GM18505 (cell line): Measurements from ENCODE around the gene ZBED1.

Experiments
- ATAC-seq: cut with Tn5 transposase; IDR thresholded peaks from one replicate; pipeline ENCODE4 v1.9.1; 2021; ENCODE audit not compliant: unreplicated experiment
- POLR2A ChIP-seq: IDR thresholded peaks from 4 replicates; pipeline ENCODE4 v1.6.1; 2011; ENCODE audit warnings: borderline replicate concordance; ENCODE audit not compliant: insufficient read depth, insufficient read length; ENCODE audit errors: extremely low read depth

Gene ZBED1

DNA sequence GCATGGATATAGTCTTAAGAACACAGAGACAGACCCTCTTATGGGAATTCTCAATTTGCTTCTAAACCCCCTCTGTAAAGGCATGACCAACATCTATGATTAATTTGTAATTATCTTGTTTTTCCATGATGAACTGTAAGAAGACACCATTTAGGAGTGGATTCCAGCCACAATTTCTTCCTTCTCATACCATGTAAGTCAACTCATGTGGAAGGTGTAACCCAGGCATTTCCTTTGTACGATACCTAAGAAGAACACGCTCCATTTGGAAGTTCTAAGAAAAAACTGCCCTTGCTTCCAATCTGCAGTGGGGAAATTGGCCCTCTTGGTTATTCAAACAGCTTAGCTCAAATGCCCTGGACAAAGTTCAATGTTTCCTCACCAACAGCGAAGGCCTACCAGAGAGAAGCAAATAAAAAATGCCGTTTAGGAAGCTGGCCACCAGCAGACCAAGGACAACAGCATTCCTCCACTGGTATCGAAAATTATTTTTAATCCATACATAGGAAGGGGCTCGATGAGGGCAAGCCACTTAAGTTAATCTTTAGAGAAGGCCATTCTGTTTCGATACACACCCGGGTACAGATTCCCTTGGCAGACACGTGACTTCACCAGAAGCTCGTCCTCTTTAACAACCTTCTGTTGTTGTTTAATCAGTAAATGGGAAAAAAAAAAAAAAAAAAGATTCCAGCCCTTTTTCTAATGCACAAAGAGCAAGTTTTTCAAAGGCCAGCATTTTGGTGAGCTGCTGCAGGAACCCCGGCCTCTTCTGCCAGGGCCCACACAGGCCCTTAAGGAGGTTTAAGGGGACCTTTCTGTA is 2.6 kb downstream of the ZBED1 start:
- TF ChIP-seq POLR2A = no peak
- no peak for ATAC-seq

DNA sequence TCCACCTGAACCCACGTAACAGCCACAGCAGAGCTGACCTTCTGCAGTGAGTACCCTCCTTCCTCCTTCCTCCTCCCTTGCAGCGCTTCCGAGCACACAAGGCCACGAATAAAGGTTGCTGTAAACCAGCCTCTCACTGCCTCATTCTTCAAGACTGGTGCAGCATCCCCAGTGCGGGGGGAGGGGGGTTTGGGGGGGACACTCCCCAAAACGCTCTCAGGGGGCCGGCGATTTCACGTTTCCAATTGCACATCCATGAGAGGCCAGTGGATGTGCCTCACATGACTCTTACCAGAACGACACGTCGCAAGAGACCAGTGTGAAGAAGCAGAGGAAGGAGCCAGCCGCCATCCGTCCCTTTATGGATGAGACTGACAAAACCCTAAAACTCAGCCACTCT is 5.2 kb downstream of the ZBED1 start:
- ATAC-seq = no peak
- TF ChIP-seq POLR2A = no peak

DNA sequence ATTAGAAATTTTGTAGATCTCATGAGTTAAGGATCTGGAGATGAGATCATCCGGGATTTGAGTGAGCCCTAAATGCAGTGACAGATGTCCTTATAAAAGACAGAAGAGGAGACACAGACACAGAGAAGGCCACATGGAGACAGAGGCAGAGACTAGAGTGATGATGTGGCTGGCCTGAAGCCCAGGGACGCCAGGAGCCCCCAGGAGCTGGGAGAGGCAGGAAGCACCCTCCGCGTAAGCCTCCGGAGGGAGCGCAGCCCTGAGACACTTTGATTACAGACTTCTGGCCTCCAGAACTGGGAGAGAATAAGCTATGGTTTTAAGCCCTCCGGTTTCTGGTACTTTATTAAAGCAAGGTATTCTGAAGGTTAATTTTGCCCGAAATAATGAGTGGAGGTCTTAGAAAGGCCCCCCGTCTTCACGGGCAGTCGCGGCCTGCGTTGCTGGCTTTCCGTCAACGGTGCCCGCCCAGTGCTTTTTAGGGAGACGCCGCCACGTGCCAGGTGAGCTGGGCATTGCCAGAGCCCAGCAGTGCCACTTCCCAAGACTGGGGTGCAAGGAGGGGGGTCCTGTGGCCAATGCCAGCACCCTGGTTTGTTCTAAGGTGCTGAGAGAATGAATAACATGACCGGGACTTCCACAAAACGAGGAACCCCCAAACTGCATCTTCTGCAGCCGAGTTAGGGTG is 8.1 kb downstream of the ZBED1 start:
- ATAC-seq = no peak
- no peak for TF ChIP-seq POLR2A

DNA sequence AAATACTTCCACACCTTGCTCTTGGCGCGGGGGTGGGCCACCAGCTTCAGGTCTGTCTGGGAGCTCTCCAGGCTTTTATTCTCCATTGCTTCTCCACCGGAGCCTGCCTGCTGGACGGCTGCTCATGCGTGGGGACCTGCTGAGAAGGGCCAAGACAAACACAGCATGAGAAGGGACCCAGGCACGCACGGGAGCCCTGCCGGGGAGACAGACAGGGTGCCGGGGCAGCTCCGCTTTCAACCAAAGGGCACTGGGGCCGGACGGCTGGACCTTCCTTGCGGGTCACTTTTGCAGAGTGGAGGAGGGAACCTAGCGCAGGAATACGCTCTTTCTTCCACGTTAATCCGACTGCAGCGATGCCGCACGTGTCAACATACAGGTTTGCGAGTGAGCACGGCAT is 10.1 kb downstream of the ZBED1 start:
- TF ChIP-seq POLR2A = no peak
- ATAC-seq = no peak

DNA sequence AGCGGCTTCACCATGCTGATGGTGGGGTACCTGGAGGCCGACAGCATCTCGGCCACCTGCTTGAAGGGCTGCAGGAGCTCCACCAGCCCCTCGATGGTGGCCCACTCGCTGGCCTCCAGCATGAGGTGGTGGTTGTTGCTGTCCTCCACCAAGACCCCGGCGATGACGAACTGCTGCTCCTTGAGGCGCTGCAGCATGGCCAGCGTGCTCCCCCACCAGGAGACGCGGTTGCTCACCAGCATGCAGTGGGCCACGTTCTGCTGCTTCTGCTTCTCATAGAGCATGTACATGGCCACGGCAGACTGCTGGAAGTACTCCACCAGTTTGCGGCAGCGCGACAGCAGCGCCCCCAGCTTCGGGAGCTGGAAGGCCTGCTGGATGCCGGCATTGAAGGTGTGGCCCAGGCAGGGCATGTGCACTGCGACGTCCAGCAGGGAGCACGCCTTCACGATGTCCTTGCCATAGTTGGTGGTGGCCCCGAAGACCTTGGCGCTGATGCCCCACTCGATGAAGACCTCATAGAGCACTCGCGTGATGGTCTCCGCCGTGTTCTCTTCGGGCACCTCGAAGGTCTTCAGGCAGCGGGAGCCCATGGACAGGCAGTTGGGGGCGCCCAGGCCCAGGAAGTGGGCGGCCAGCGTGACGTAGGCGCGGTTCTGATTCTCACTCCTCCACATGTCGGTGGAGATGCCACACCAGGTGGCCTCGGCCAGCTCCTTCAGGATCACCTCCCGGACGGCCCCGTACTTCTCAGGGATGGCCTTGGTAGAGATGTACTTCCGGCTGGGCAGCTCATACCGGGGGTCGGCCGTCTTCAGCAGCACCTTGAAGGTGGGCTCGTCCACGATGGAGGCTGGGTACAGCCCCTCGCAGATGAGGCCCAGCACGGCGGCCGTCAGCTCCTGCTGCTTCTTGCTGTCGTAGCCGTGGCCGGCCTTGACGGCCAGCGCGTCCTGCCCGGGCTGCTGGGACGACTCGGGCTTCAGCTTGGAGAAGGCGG is 11.0 kb downstream of the ZBED1 start:
- TF ChIP-seq POLR2A = no peak
- no peak for ATAC-seq

DNA sequence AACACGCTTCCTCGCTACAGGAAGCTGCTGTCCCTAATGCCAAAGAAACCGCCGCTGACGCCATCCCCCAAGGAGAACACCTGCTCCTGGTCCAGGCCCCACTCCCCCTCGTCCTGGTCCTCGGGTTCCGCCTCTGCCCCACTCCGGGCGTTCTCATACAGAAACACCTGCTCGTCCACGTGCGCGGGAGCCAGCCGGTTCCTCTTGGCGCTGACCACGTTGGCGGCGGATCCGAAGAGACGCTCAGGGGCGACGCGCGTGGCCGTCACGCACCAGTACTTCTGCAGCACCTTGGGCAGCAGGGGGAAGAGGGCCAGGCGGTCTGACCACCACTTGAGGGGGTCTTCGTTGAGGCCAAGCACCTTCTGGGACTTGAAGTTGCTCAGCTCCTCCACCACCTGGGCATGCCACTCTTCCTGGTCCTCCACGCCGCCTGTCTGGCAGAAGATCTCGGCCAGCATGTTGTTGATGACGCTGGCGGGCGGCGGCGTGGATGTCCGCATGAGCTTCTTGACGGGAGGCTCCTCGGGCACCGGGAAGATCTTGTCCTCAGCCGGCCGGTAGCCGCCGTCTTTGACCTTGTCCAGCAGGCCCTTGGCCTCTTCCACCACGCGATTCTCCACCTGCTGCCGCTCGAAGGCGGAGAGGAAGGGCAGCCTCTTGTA is 12.0 kb downstream of the ZBED1 start:
- ATAC-seq = no peak

DNA sequence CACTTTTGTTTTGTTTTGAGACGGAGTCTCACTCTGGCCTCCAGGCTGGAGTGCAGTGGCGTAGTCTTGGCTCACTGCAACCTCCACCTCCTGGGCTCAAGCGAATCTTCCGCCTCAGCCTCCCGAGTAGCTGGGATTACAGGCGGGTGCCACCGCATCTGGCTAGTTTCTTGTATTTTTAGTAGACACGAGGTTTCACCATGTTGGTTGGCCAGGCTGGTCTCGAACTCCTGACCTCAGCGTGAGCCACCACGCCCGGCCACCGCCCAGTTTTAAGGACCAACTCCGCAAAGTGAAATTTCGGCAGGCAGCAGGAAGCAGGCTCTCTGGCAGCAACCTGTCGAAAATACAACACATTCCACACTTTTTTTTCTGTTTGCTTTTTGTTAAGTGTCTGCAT is 13.4 kb downstream of the ZBED1 start:
- no peak for ATAC-seq
- TF ChIP-seq POLR2A = no peak

More for the DNA sequence above, 12.0 kb downstream of the ZBED1 start:
- no peak for TF ChIP-seq POLR2A

DNA sequence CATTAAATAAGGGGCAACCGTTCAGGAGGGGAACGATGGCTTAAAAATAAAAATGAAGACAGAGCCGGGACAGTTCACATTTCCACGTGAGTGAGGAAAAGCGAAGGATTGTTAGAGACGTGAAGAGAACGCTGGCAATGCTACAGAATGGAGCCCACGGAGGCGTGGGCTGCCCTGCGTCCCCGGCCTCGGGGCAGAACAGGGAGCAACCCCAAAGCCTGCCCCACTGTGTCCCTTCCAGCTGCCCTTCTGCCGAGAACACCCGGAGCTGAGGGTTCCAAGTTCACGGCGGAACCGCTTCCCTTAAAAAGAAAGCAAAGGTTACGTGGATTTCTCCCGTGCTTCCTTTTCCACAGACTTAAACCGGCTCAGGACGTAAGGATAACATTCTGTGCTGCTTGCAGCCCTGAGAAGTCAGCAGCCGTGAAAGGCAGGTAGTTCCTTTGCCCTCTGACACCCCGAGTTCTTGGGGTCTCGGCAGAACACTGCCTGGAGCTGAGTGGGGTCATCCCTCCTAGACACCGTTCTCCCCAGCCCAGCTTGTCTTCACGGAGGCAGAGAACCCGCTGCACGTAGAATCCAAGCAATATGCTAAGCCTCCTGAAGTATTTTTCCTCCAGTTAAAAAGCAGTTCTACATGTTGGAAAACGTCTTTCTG is 14.2 kb downstream of the ZBED1 start:
- no peak for TF ChIP-seq POLR2A
- no peak for ATAC-seq

DNA sequence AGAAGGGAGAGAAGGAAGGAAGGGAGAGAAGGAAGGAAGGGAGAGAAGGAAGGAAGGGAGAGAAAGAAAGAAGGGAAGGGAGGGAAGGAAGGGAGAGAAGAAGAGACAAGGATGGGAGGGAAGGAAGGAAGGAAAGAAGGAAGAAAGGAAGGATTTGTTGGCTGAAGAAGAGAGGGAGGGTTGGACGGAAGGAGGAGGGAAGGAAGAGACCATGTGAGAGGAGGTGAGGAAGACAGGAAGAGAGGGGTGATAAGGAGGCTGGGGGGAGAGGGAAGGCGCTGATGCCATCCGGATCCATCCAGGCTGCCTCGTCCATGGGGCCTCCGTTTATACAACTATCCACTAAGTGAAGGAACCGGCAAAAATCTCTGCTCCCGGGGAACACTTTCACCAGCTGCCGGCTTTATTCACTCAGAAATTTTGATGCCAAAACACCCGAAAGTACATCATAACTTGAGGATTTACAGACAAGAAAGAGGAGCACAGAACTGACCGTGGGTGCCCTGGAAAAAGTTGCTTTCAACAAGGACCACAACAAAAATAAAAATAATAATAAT is 14.9 kb downstream of the ZBED1 start:
- TF ChIP-seq POLR2A = no peak

DNA sequence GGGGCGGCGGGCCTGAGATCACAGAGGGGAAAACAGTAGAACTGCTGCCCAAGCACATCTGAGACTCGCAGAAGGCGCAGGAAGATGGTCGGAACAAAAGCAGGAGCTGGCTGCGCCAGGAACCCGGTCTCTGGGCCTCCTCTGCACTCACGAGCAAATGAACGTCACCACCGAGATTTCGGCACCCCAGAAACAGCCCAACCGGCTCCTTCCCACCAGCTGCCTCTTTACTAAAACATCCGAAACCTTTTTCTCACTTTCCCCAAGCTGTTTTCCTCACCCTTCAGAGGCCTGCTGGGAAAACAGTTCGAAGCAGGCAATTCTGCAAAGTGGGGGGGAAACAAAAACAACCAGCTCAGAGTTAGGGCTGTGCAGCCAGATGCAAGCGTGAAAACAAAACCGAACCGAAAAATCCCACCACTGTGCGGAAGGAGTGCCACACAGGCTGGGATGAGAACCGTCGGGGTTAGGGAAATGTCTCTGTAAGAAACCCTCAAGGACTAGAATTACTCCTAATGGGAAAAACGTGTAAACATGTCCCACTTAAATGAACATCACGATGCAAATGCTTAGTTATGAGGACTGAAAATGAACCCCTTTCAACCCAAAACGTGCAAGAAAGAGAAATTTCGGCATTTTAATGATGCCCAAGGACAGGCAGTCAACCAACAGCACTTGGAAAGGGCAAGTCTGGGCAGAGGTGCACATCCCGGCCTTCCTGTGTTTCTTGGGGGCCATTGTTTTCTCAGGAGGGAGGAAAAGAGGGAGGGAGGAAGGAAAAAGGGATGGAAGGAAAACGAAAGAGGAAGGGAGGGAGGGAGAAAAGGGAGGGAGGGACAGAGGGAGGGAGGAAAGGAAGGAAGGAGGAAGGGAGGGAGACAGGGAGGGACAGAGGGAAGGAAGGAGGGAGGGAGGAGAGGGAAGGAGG is 15.8 kb downstream of the ZBED1 start:
- TF ChIP-seq POLR2A = no peak
- ATAC-seq = no peak

More for the DNA sequence above, 14.9 kb downstream of the ZBED1 start:
- ATAC-seq = no peak

DNA sequence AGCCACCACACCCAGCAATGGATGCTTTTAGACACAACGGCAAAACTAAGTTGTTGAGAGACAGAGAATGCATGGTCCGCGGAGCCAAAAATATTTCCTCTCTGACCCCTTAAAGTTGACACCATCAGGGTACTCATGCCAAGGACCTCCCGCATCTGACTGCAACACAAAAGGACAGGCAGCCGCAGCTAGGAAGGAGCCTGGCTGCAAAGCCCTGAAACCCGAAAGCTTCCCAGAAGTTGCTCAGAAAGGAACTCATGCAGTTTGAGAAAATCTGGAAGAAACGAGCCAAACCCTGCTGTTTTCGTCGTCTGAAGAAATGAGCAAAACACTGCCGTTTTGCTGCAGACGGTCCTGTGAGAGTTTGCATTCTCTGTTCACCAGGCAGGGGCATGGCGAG is 16.5 kb downstream of the ZBED1 start:
- TF ChIP-seq POLR2A = no peak
- ATAC-seq = no peak
